ENCODE data around the gene CASQ1.

CASQ1 gene

DNA sequence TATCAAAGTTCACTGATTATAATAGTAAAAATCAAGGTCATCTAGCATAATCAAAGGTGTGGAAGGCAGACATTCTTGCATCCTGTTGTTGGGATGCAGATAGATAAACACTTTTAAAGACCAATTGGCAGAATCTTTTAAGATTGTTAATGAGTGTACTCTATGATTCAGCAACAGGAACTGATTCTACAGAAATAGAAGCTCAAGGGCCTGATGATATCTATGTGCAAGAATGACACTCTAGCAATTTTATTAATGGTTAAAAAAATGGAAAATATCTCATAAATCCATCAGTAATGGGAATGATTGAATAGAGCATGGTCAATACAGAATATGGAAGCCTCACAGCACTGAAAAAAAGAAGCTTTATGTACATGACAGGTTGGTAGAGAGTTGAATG is 41.1 kb upstream of the CASQ1 start:
- no peak overlapping the region for H3K4me3 ChIP-seq (ENCODE audit: low read depth, low read length)
- TF ChIP-seq MAX (IDR thresholded peaks at IDR 0.05; ENCODE audit: low read depth, low read length) (no peak), POLR2A (IDR thresholded peaks at IDR 0.05; ENCODE audit: extremely low read depth, insufficient read length) (no peak), MYC (IDR thresholded peaks at IDR 0.05; ENCODE audit: low read depth, low read length) (no peak)
- TF ChIP-seq, protein P1, sequence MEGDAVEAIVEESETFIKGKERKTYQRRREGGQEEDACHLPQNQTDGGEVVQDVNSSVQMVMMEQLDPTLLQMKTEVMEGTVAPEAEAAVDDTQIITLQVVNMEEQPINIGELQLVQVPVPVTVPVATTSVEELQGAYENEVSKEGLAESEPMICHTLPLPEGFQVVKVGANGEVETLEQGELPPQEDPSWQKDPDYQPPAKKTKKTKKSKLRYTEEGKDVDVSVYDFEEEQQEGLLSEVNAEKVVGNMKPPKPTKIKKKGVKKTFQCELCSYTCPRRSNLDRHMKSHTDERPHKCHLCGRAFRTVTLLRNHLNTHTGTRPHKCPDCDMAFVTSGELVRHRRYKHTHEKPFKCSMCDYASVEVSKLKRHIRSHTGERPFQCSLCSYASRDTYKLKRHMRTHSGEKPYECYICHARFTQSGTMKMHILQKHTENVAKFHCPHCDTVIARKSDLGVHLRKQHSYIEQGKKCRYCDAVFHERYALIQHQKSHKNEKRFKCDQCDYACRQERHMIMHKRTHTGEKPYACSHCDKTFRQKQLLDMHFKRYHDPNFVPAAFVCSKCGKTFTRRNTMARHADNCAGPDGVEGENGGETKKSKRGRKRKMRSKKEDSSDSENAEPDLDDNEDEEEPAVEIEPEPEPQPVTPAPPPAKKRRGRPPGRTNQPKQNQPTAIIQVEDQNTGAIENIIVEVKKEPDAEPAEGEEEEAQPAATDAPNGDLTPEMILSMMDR (IDR thresholded peaks at IDR 0.05; ENCODE audit: low read depth, low read length) = no peak
- no peak for DNase-seq (ENCODE audit: low read depth)

- TF ChIP-seq MYC (IDR thresholded peaks at IDR 0.05; ENCODE audit: low read depth, low read length) (no peak), MAX (IDR thresholded peaks at IDR 0.05; ENCODE audit: low read depth, low read length) (no peak), POLR2A (IDR thresholded peaks at IDR 0.05; ENCODE audit: extremely low read depth, insufficient read length) (no peak)
- TF ChIP-seq, protein P1 (IDR thresholded peaks at IDR 0.05; ENCODE audit: low read depth, low read length) = no peak
- H3K4me3 ChIP-seq (ENCODE audit: low read depth, low read length) = no peak overlapping the region
- no peak for DNase-seq (ENCODE audit: low read depth)
Measured at GRCh38 chr1:160149716-160150115, 40.7 kb upstream of the CASQ1 start.

DNA sequence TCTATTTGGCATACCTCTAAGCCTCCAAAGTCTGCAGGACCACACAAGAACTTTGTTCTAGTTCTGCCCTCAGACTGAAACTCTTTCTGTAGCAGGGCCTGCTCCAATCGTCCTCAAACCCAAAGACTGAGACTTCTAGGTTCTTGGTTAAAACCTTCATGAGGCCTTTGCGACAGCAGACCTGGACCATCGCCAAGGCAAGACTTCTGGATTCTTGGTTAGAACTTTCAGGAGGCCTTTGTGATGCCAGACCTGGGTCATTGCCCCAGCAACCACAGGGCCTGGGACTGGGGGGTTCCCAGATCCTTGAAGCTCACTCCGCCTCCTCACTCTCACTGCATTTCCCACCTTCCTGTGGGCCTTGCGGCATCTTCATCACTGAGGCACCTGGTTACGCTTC is 39.1 kb upstream of the CASQ1 start, which contains the start of gene ATP1A4:
Gene ATP1A4 (plus strand): TSS at position 301 of the 400 bp plus-strand sequence. CDS start 438 bp downstream, outside the sequence.
- DNase-seq (ENCODE audit: low read depth) = no peak
- no peak within 1 kb of the TSS for H3K4me3 ChIP-seq (ENCODE audit: low read depth, low read length)
- TF ChIP-seq MYC (IDR thresholded peaks at IDR 0.05; ENCODE audit: low read depth, low read length) = no peak
- TF ChIP-seq MAX (IDR thresholded peaks at IDR 0.05; ENCODE audit: low read depth, low read length) = no peak
- no peak for TF ChIP-seq POLR2A (IDR thresholded peaks at IDR 0.05; ENCODE audit: extremely low read depth, insufficient read length)
- TF ChIP-seq, protein P1 (IDR thresholded peaks at IDR 0.05; ENCODE audit: low read depth, low read length) = no peak

- TF ChIP-seq MYC (IDR thresholded peaks at IDR 0.05; ENCODE audit: low read depth, low read length) (no peak), MAX (IDR thresholded peaks at IDR 0.05; ENCODE audit: low read depth, low read length) (no peak), POLR2A (IDR thresholded peaks at IDR 0.05; ENCODE audit: extremely low read depth, insufficient read length) (no peak)
- TF ChIP-seq, protein P1 (IDR thresholded peaks at IDR 0.05; ENCODE audit: low read depth, low read length) = no peak
- no peak overlapping the region for H3K4me3 ChIP-seq (ENCODE audit: low read depth, low read length)
- no peak for DNase-seq (ENCODE audit: low read depth)
Measured at GRCh38 chr1:160154790-160155189, 35.6 kb upstream of the CASQ1 start.

- TF ChIP-seq, protein P1 (IDR thresholded peaks at IDR 0.05; ENCODE audit: low read depth, low read length) = no peak
- no peak for TF ChIP-seq MYC (IDR thresholded peaks at IDR 0.05; ENCODE audit: low read depth, low read length)
- no peak for TF ChIP-seq POLR2A (IDR thresholded peaks at IDR 0.05; ENCODE audit: extremely low read depth, insufficient read length)
- no peak overlapping the region for H3K4me3 ChIP-seq (ENCODE audit: low read depth, low read length)
- DNase-seq (ENCODE audit: low read depth) = no peak
Measured at GRCh38 chr1:160156361-160156760, 34.0 kb upstream of the CASQ1 start.

DNA sequence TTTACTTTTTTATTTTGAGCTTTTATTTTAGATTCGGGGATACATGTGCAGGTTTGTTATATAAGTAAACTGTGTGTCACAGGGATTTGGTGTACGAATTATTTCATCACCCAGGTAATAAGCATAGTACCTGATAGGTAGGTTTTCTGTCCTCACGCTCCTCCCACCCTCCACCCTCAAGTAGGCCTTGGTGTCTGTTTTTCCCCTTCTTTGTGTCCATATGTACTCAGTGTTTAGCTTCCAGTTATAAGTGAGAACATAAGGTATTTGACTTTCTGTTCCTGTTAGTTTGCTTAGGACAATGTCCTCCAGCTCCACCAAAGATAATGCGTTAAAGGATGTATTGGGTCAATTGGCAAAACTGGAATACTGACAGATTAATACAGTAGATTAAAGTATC is 33.2 kb upstream of the CASQ1 start:
- no peak for DNase-seq (ENCODE audit: low read depth)
- no peak for TF ChIP-seq POLR2A (IDR thresholded peaks at IDR 0.05; ENCODE audit: extremely low read depth, insufficient read length)
- TF ChIP-seq MAX (IDR thresholded peaks at IDR 0.05; ENCODE audit: low read depth, low read length) = no peak
- TF ChIP-seq, protein P1 (IDR thresholded peaks at IDR 0.05; ENCODE audit: low read depth, low read length) = no peak
- TF ChIP-seq MYC (IDR thresholded peaks at IDR 0.05; ENCODE audit: low read depth, low read length) = no peak
- H3K4me3 ChIP-seq (ENCODE audit: low read depth, low read length) = no peak overlapping the region
